ENCODE results near the gene PPT1.

- TF ChIP-seq, protein P1, sequence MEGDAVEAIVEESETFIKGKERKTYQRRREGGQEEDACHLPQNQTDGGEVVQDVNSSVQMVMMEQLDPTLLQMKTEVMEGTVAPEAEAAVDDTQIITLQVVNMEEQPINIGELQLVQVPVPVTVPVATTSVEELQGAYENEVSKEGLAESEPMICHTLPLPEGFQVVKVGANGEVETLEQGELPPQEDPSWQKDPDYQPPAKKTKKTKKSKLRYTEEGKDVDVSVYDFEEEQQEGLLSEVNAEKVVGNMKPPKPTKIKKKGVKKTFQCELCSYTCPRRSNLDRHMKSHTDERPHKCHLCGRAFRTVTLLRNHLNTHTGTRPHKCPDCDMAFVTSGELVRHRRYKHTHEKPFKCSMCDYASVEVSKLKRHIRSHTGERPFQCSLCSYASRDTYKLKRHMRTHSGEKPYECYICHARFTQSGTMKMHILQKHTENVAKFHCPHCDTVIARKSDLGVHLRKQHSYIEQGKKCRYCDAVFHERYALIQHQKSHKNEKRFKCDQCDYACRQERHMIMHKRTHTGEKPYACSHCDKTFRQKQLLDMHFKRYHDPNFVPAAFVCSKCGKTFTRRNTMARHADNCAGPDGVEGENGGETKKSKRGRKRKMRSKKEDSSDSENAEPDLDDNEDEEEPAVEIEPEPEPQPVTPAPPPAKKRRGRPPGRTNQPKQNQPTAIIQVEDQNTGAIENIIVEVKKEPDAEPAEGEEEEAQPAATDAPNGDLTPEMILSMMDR (IDR thresholded peaks at IDR 0.05; ENCODE audit: borderline replicate concordance, extremely low read depth, low read length, poor library complexity, severe bottlenecking), result no peak
- no peak for TF ChIP-seq EZH2 (IDR thresholded peaks at IDR 0.05; ENCODE audit: borderline replicate concordance, low read depth, low read length, severe bottlenecking)
These were observed 15.2 kb downstream of the PPT1 start for GRCh38 chr1:40081871-40082270.
